Caco-2 (cell line): Measurements from ENCODE around the gene OR52R1. TPM values are rescaled to one million over a fixed set of nuclear protein-coding genes. Genes with fewer than 3 reads are reported as not detected.

Experiments
- BruUV-seq: library from RNA; stranded (reverse); fragments of 400-500 nt; replicated peaks from 2 replicates; lab custom pipeline; 2021; lab: Mats Ljungman, UMichigan
- CTCF ChIA-PET: fragments of 300-600 bp; sonication (Branson Sonifier 250); formaldehyde crosslinking; loops from one replicate; lab custom pipeline; 2022; ENCODE audit warnings: antibody characterized with exemption; lab: Charles Lee
- POLR2A ChIA-PET: fragments of 300-600 bp; sonication (Branson Sonifier 250); formaldehyde crosslinking; loops from one replicate; lab custom pipeline; 2022; ENCODE audit warnings: antibody characterized with exemption; lab: Charles Lee
- DNase-seq, 2 experiments: peaks; one replicate each; pipeline versions ENCODE4 v3.0.0 to v3.0.0-alpha.2; 2020 to 2022
- H3K27me3 ChIP-seq: replicated peaks from 2 replicates; pipeline ENCODE4 v1.6.0; 2011; ENCODE audit warnings: low read length; ENCODE audit not compliant: control insufficient read depth, insufficient read depth
- H3K36me3 ChIP-seq: 2 replicates; pipeline ENCODE4 v1.5.1; 2011; ENCODE audit warnings: low read length; ENCODE audit not compliant: control insufficient read depth, insufficient read depth
- H3K4me1 ChIP-seq: fragments of 250-450 bp; sonication (Bioruptor Pico); 2 replicates; pipeline ENCODE4 v1.5.1; 2020; ENCODE audit warnings: mild to moderate bottlenecking
- H3K4me3 ChIP-seq: 2 replicates; pipeline ENCODE4 v1.5.1; 2011; ENCODE audit warnings: low read depth, mild to moderate bottlenecking, control low read depth, low read length
- H3K9me3 ChIP-seq: fragments of 250-450 bp; sonication (Bioruptor Pico); 2 replicates; pipeline ENCODE4 v1.5.1; 2020; ENCODE audit warnings: mild to moderate bottlenecking, moderate library complexity
- H3K27ac Mint-ChIP-seq: one replicate; pipeline ENCODE4 v1.8.0; 2022; ENCODE audit warnings: mixed read lengths; ENCODE audit not compliant: unreplicated experiment
- H3K27me3 Mint-ChIP-seq: one replicate; pipeline ENCODE4 v1.8.0; 2022; ENCODE audit warnings: mixed read lengths; ENCODE audit not compliant: insufficient read depth, unreplicated experiment
- H3K36me3 Mint-ChIP-seq: one replicate; pipeline ENCODE4 v1.8.0; 2022; ENCODE audit warnings: mild to moderate bottlenecking, mixed read lengths; ENCODE audit not compliant: insufficient read depth, unreplicated experiment
- H3K4me1 Mint-ChIP-seq: one replicate; pipeline ENCODE4 v1.8.0; 2022; ENCODE audit warnings: low read depth, mixed read lengths; ENCODE audit not compliant: unreplicated experiment
- H3K4me3 Mint-ChIP-seq: one replicate; pipeline ENCODE4 v1.8.0; 2022; ENCODE audit warnings: mild to moderate bottlenecking, moderate library complexity, mixed read lengths; ENCODE audit not compliant: unreplicated experiment
- H3K9me3 Mint-ChIP-seq: one replicate; pipeline ENCODE4 v1.8.0; 2022; ENCODE audit warnings: mixed read lengths; ENCODE audit not compliant: unreplicated experiment
- CTCF ChIP-seq, 2 experiments: fragments of 200-600 bp in 1 of 2; IDR thresholded peaks; 1 replicate in 1 of 2; 2 replicates in 1 of 2; pipeline versions ENCODE4 v1.5.1 to v1.8.0; 2011 to 2022; ENCODE audit warnings: antibody characterized with exemption in 1 of 2, control low read depth in 1 of 2, inconsistent platforms in 1 of 2, low read depth in 1 of 2, low read length in 1 of 2, mild to moderate bottlenecking in 1 of 2, moderate library complexity in 1 of 2; ENCODE audit not compliant: insufficient read depth in 1 of 2, severe bottlenecking in 1 of 2, unreplicated experiment in 1 of 2
- intact Hi-C: fragments of 100-400 bp; cut with micrococcal nuclease; formaldehyde crosslinking; loops from one replicate; pipeline ENCODE4 v1.10.0; 2022; ENCODE audit not compliant: unreplicated experiment
- total RNA-seq: library from RNA; stranded (reverse); gene quantifications from 2 replicates; pipeline ENCODE4 v1.2.3, GENCODE V29; 2022

OR52R1 gene
- total RNA-seq, 1 experiment from 2014 or later = not detected

GRCh38 chr11:4769838-4770237, 34.3 kb downstream of the OR52R1 start, which contains the start of gene OR51F1:
Gene OR51F1, minus strand, starts transcription at chr11:4769938. Its CDS starts 0 bp downstream, at chr11:4769938.
- no peak for TF ChIP-seq CTCF (IDR thresholded peaks at IDR 0.05; ENCODE audit: insufficient read depth in 1 of 2, low read depth in 1 of 2, low read length in 1 of 2, severe bottlenecking in 1 of 2, unreplicated experiment in 1 of 2)
- no TSS peak for BruUV-seq

GRCh38 chr11:4768094-4768493, 36.1 kb downstream of the OR52R1 start:
- Mint-ChIP-seq H3K27me3 (peaks cover 14% of the 10 kb centered on the region), H3K27ac (no peak overlapping the region), H3K9me3 (no peaks in the 10 kb centered on the region), H3K36me3 (no peaks in the 10 kb centered on the region), H3K4me3 (no peak overlapping the region), H3K4me1 (no peaks in the 10 kb centered on the region)
- no TSS peak for BruUV-seq
- Histone ChIP-seq H3K4me3 (no peak overlapping the region), H3K9me3 (no peaks in the 10 kb centered on the region), H3K36me3 (no peaks in the 10 kb centered on the region), H3K4me1 (no peaks in the 10 kb centered on the region), H3K27me3 (no peaks in the 10 kb centered on the region; the same call in 1 of the 2 replicates)
- ChIA-PET CTCF (no interaction called here), POLR2A (no interaction called here)
- DNase-seq = no peak
- TF ChIP-seq CTCF (IDR thresholded peaks at IDR 0.05; ENCODE audit: insufficient read depth in 1 of 2, low read depth in 1 of 2, low read length in 1 of 2, severe bottlenecking in 1 of 2, unreplicated experiment in 1 of 2) = no peak
- intact Hi-C loops = no loop called here

More at GRCh38 chr11:4769838-4770237, 34.3 kb downstream of the OR52R1 start, which contains the start of gene OR51F1:
- Histone ChIP-seq H3K4me1 (no peaks in the 10 kb centered on the region), H3K9me3 (no peaks in the 10 kb centered on the region), H3K36me3 (no peaks in the 10 kb centered on the region), H3K27me3 (no peaks in the 10 kb centered on the region; the same call in 1 of the 2 replicates), H3K4me3 (no peak within 1 kb of the TSS)
- no peaks in the 10 kb centered on the region for H3K9me3 Mint-ChIP-seq
- no peaks in the 10 kb centered on the region for H3K4me1 Mint-ChIP-seq
- ChIA-PET POLR2A (no interaction called here), CTCF (no interaction called here)
- no peak for DNase-seq
- no peak within 1 kb of the TSS for H3K4me3 Mint-ChIP-seq
- intact Hi-C loops = no loop called here
- no peak within 1 kb of the TSS for H3K27ac Mint-ChIP-seq
- peaks cover 13% of the 10 kb centered on the region for H3K27me3 Mint-ChIP-seq
- no peaks in the 10 kb centered on the region for H3K36me3 Mint-ChIP-seq

GRCh38 chr11:4766420-4767043, 37.6 kb downstream of the OR52R1 start:
- no peak overlapping the region for H3K4me3 Mint-ChIP-seq
- H3K36me3 Mint-ChIP-seq = no peaks in the 10 kb centered on the region
- Histone ChIP-seq H3K4me3 (no peak overlapping the region), H3K36me3 (no peaks in the 10 kb centered on the region), H3K27me3 (no peaks in the 10 kb centered on the region; the same call in 1 of the 2 replicates), H3K4me1 (no peaks in the 10 kb centered on the region), H3K9me3 (no peaks in the 10 kb centered on the region)
- POLR2A ChIA-PET = no interaction called here
- intact Hi-C loops = no loop called here
- DNase-seq = no peak
- TF ChIP-seq CTCF (IDR thresholded peaks at IDR 0.05; ENCODE audit: insufficient read depth in 1 of 2, low read depth in 1 of 2, low read length in 1 of 2, severe bottlenecking in 1 of 2, unreplicated experiment in 1 of 2) = no peak
- no peak overlapping the region for H3K27ac Mint-ChIP-seq
- no peaks in the 10 kb centered on the region for H3K9me3 Mint-ChIP-seq
- BruUV-seq = no TSS peak
- H3K4me1 Mint-ChIP-seq = no peaks in the 10 kb centered on the region
- CTCF ChIA-PET = no interaction called here
- peaks cover 15% of the 10 kb centered on the region for H3K27me3 Mint-ChIP-seq
